Spleen (tissue), 7 donors: ENCODE data around the gene YPEL2.

ENCODE experiments used
- CTCF ChIP-seq, 11 experiments: fragments of 200-600 bp in 7 of 11; fragments of 450-650 bp in 4 of 11; sonication (generic) in 4 of 11; IDR thresholded peaks in 8 of 11; conservative IDR thresholded peaks in 3 of 11; 1 replicate in 7 of 11; 2 replicates in 4 of 11; pipeline versions ENCODE4 v1.4.0 to v1.8.0; 2016 to 2021; ENCODE audit warnings: antibody characterized with exemption in 11 of 11, inconsistent platforms in 4 of 11, mild to moderate bottlenecking in 1 of 11
- POLR2AphosphoS5 ChIP-seq, 3 donors: sonication (generic); formaldehyde crosslinking; IDR thresholded peaks; one replicate each; pipeline ENCODE4 v1.5.1; 2017; ENCODE audit warnings: antibody characterized with exemption in 3 of 3
- donor health status: DM: no; HTN: no; CAD: no; lungs with moderate emphysema.
- donor health status: DM: no; HTN: no; CAD: no.
- donor health status: DM: no; HTN: no; CAD: no.

GRCh38 chr17:59346876-59347407 lies 15.5 kb downstream of the YPEL2 start:
- no peak for TF ChIP-seq CTCF (IDR thresholded peaks at IDR 0.05 in 8 of 11, conservative IDR thresholded peaks at IDR 0.05 in 3 of 11)
- TF ChIP-seq POLR2AphosphoS5 (IDR thresholded peaks at IDR 0.05), result no peak
